HG03097 (cell line): ENCODE data around the gene CERS6.
"Not testable (repeated sequence)": the region's sequence is repeated elsewhere in the genome, so short reads cannot be mapped to it uniquely, and the experiment has no call there.

ENCODE experiments used
- ATAC-seq: cut with Tn5 transposase; IDR thresholded peaks from one replicate; pipeline ENCODE4 v1.9.1; 2021; ENCODE audit not compliant: unreplicated experiment, low FRiP score

The CERS6 gene

GRCh38 chr2:168495524-168495923 is 39.5 kb downstream of the CERS6 start:
- ATAC-seq: peak; percentile 76

- no peak for ATAC-seq
Observed at GRCh38 chr2:168496906-168497305, 40.8 kb downstream of the CERS6 start.

- ATAC-seq: no peak
Observed at GRCh38 chr2:168499500-168499899, 43.4 kb downstream of the CERS6 start.

GRCh38 chr2:168500516-168500915 is 44.4 kb downstream of the CERS6 start:
- ATAC-seq: no peak

GRCh38 chr2:168501466-168502065 is 45.5 kb downstream of the CERS6 start:
- no peak for ATAC-seq

- not testable (repeated sequence) for ATAC-seq
Observed at GRCh38 chr2:168502852-168503251, 46.8 kb downstream of the CERS6 start.

GRCh38 chr2:168503901-168504300 is 47.8 kb downstream of the CERS6 start:
- no peak for ATAC-seq

- ATAC-seq: no peak
Observed at GRCh38 chr2:168504323-168504722, 48.3 kb downstream of the CERS6 start.

GRCh38 chr2:168510125-168510756 is 54.2 kb downstream of the CERS6 start:
- no peak for ATAC-seq

GRCh38 chr2:168514692-168515091 is 58.6 kb downstream of the CERS6 start:
- ATAC-seq: no peak

- no peak for ATAC-seq
Observed at GRCh38 chr2:168515502-168515901, 59.4 kb downstream of the CERS6 start.

- no peak for ATAC-seq
Observed at GRCh38 chr2:168517816-168518215, 61.7 kb downstream of the CERS6 start.

GRCh38 chr2:168518555-168519066 is 62.5 kb downstream of the CERS6 start:
- no peak for ATAC-seq

GRCh38 chr2:168519534-168520308 is 63.6 kb downstream of the CERS6 start:
- no peak for ATAC-seq

- no peak for ATAC-seq
Observed at GRCh38 chr2:168521053-168521741, 65.1 kb downstream of the CERS6 start.

- ATAC-seq: no peak
Observed at GRCh38 chr2:168522446-168522845, 66.4 kb downstream of the CERS6 start.

GRCh38 chr2:168524005-168524404 is 67.9 kb downstream of the CERS6 start:
- no peak for ATAC-seq

GRCh38 chr2:168525020-168525419 is 68.9 kb downstream of the CERS6 start:
- no peak for ATAC-seq

GRCh38 chr2:168525716-168526446 is 69.8 kb downstream of the CERS6 start:
- ATAC-seq: no peak

- ATAC-seq: no peak
Observed at GRCh38 chr2:168526641-168527040, 70.6 kb downstream of the CERS6 start.
